ENCODE measurements around the gene RCN1.
"Not testable (repeated sequence)": the region's sequence is repeated elsewhere in the genome, so short reads cannot be mapped to it uniquely, and the experiment has no call there.

RCN1 gene

GRCh38 chr11:32109592-32109991 is 18.7 kb downstream of the RCN1 start:
- no peak for DNase-seq

DNA sequence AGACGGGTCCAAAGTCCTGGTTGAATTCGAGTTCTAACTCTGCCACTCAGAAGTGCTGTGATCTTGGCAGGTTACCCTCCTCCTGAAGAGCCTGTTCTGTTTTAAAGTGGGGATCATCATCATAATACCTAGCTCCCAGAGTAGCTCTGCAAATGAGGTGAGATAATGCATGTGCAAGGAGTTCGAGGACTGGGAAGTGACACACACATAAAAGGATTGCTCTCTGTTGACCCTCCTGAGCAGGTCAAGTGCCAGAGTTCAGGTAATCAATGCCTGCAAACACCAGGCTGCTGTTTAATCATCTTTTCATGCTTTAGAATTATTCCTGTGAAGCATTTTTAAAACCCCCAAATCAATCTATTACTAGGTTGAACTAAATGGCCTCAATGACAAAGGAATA is 19.9 kb downstream of the RCN1 start:
- DNase-seq: no peak

DNA sequence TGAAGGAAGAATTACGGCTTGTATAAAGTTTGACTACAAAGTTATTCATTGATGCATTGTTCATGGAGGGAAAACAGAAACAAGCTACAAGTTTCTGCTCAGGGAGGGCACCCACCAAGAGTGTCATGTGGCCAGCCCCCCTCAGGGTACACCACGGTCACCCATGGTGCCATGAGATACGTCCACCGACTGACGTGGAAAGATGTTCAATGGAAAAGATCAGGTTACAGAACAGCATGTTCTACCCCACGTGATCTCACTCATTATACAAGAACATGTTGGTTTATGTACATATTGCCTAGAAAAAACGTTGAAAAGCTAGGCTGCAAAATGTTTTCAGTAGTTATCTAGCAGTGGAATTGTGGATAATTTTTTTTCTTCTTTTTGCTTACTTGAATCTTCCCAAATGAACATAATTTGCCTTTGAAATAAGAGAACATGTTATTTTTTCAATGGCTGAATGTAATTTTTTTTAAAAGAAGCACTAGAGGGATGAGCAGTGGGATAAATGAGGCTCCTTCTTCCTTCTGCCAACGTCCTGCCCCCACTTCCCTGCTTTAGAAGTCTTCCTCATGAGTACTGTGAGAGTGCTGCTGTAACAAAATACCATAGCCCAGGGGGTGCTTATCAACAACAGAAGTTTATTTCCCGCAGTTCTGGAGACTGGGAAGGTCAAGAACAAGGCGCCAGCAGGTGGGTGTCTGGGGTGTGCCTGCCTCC is 22.5 kb downstream of the RCN1 start:
- DNase-seq: no peak

- DNase-seq: no peak
Observed at GRCh38 chr11:32113920-32114203, 23.0 kb downstream of the RCN1 start.

GRCh38 chr11:32115446-32115845 is 24.6 kb downstream of the RCN1 start:
- DNase-seq: no peak

DNA sequence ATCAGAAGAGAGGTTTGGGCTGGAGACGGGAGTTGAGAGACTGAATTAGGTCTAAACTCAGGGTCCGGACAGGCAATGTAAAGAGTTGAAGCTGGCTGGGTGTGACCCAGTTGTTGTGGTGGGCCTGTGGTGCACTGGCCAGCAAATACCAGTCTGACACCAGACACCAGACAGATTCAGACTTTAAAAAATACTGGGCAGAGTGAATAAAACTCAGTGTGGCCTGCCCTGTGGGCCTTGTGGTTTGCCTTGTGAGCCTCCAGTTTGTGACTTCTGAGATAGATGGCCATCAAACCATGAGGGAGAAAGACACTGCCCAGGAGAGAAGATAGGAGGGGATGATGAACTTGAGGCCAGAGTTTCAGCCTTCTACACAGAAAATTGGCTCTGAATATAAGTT is 25.8 kb downstream of the RCN1 start:
- DNase-seq: no peak

DNA sequence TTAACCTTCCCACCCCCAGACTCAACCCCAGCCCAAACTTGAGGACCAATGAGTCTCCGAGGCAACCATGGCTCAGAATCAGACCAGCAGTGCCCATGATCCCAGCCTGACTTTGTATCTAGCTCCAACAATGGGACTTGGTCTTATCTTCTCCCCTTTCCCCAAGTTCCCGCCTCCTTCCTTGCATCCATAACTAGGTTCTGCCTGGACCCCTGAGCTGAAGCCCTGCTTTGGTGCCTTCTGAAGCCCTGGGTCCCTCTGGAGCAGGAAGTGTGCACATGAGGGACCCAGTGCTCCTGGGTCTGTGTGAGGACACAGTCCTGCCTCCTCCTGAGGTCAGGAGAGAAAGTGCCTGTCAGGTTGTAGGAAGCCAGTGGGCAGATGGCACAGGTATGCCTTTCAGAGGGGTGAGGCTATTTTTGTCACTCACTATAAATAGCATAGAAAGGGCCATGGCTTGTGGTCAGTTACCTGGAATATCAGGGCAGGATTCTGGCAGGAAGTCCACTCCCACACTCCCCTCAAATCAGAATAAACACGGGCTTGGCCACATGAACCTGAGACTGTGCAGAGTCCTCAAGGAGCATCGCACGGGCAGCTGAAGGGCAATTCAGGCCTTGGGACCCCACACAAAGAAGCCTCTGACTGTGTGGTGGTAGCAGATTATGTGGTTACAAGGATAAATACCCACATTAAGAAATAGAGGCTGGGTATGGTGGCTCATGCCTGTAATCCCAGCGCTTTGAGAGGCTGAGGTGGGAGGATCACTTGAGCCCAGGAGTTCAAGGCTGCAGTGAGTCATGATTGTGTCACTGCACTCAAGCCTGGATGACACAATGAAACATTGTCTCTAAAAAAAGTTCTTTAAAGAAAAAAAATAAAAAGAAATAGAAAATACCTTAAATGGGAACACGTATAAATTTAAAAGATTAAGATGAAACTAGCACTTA is 27.4 kb downstream of the RCN1 start:
- no peak for DNase-seq

DNA sequence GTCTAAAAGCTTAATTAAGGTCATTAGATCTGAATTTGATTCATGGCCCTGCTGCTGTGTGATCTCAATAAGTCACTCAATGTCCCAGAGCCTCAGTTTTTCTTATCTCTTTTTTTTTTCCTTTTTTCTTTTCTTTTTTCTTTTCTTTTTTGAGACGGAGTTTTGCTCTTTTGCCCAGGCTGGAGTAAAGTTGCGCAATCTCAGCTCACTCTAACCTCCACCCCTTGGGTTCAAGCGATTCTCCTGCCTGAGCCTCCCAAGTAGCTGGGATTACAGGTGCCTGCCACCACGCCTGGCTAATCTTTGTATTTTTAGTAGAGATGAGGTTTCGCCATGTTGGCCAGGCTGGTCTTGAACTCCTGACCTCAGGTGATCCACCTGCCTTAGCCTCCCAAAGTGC is 28.3 kb downstream of the RCN1 start:
- DNase-seq: not testable (repeated sequence)

DNA sequence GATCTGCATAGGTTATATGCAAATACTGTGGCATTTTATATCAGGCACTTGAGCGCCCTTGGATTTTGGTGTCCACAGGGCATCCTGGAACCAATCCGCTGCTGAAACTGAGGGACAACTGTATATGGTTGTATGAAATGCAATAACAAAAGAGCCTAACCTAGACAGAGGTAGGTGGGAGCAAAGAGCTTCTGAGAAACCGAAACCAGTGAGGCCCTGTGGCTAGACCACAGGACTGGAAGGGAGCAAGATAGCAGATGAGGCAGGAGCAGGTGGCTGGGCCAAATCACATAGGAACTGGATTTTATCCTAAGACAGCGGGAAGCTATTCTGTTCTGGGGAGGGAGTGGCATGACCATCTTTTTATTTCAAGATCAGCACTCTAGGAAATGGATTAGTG is 30.1 kb downstream of the RCN1 start:
- no peak for DNase-seq

GRCh38 chr11:32122200-32122599 is 31.3 kb downstream of the RCN1 start:
- DNase-seq: no peak

DNA sequence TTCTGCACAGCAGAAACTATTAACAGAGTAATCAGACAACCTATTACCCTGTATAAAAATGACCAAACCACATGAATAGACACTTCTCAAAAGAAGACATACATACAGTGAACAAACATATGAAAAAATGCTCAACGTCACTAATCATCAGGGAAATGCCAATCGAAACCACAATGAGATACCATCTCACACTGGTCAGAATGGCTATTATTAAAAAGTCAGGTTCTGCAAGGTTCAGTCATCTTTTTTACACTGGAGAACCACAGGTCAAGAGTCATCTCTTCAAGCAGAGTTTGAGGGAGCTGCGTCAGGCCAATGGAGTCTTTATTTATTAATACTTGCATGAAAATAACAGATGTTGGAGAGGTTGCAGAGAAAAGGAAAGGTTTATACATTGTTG is 40.4 kb downstream of the RCN1 start:
- no peak for DNase-seq

GRCh38 chr11:32136657-32137056 is 45.8 kb downstream of the RCN1 start:
- DNase-seq: no peak

- no peak for DNase-seq
Observed at GRCh38 chr11:32137263-32137662, 46.4 kb downstream of the RCN1 start.

DNA sequence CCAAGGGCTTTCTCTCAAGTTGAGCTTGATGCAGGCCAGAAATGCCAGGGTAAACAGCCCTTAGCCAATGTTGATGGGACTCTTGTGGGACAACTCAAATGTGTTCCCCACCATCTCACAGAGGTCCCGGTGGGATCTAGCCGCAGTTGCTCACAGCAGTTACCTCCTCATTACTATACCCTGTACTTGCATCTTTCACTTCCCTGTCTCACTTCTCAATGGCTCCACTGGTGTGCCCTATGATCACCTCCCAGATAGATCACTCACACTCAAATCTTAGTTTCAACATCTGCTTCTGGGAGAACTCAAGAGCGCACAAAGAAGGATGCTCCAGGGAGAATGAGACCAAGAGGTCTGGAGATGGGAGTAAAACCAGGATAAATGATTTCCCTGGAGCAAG is 47.0 kb downstream of the RCN1 start:
- no peak for DNase-seq

GRCh38 chr11:32138902-32139301 is 48.0 kb downstream of the RCN1 start:
- no peak for DNase-seq

- no peak for DNase-seq
Observed at GRCh38 chr11:32139896-32140520, 49.1 kb downstream of the RCN1 start.

DNA sequence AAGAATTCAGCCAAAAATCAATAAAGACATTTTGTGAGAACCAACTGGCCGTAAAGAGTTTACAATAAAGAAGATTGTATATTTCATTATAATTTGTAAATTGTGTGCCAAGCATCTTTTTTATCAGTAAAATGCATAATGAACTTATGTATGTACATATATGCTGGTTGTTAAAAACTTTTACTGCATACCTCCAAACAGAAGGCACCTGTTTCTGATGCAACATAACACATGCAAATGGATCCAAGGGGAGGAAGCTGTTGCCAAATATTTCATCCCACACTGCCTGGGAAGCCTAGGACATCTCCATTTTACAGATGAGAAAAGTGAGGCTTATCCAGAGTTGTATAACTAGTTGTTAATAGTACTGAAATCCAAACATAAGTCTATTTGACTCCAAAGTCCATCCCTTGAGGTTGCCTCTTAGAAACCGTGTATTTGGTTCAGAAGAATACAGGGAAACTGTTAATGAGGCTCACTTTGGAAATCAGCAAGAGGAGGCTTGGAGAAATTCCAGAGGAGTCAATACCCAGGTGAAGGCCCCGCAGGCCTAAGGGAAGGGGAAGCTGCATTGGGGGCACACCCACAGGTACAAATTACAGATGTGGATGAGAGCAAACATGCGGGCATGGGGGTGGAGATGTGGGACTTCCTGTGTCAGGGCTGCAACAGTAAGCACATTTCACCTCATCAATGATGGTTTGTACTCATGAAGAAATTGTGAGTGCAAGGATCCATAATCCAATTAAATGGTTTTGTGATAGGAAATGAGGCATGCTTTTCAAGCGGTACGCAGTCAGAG is 51.1 kb downstream of the RCN1 start:
- DNase-seq: no peak

DNA sequence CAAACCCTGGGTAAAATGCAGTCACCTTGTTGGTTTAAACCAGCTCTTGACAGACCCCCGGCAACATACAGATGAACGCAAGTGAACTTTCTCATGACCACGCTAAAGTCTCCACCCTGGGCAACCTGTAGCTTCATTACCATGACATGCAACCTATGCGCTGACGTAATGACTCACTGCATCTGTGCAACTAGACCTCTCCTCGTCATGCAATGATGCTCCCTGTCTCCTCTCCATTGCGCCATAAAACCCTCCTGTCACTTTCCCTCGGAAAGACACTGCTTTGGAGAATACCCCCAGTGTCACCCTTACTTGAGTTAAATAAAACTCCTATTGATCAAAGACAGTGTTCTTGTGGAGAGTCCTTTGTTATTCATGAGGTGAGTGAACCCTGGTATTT is 52.5 kb downstream of the RCN1 start:
- DNase-seq: no peak

- DNase-seq: no peak
Observed at GRCh38 chr11:32145282-32145681, 54.4 kb downstream of the RCN1 start.

- DNase-seq: no peak
Observed at GRCh38 chr11:32148895-32149294, 58.0 kb downstream of the RCN1 start.

GRCh38 chr11:32149748-32150147 is 58.9 kb downstream of the RCN1 start:
- no peak for DNase-seq

DNA sequence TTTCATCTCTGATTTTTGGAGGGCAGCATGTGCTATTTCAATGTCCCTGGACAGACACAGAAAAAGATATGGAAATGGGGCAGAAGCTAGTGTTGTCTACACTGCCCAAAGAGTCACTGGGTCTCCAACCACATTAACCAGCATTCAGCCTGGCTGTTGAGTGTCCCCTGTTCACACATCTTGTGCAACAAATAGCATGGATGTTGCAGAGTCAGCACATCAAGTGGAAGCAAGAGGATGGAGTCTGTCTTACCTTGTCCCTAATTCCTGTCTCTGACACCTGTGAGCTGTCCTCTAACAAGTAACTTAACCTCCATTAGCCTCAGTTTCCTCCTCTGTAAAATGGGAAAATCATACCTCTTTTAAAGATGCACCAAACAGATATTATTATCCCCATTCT is 60.2 kb downstream of the RCN1 start:
- DNase-seq: no peak

DNA sequence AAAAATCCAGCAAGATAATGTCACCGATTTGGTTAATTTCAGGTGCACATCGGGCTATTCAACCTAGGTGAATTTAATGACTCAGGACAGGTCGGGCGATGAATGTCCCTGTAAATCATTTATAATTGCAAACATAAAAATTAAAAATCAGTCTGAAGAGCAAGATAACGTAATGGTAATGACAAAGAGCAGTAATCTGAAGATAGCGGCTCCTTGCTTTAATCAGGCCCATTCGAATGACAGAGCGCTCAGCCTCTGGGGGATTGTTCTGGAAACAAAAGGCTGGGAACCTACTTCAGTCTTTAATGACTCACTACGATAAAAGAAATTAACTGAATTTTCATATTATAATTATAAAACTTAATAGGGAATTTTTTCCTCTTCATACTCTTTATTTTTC is 61.3 kb downstream of the RCN1 start:
- DNase-seq: no peak
